HepG2 (cell line): Measurements from ENCODE around the gene MED9. TPM values are rescaled to one million over a fixed set of nuclear protein-coding genes. Genes with fewer than 3 reads are reported as not detected.

Source experiments
- ATAC-seq: fragments of 200-7000 bp; cut with Tn5 transposase; 3 replicates; pipeline ENCODE4 v1.9.1; 2020; ENCODE audit warnings: mild to moderate bottlenecking, moderate library complexity
- BruUV-seq: library from RNA; stranded (reverse); fragments of 400-500 nt; replicated peaks from 2 replicates; lab custom pipeline; 2021; lab: Mats Ljungman, UMichigan
- CTCF ChIA-PET: fragments of 300-600 bp; formaldehyde crosslinking; extraction: SDS; loops from one replicate; lab custom pipeline; 2021; ENCODE audit warnings: low total read pairs, inconsistent platforms, low intra/inter-chr PET ratio; lab: Yijun Ruan, JAX
- POLR2A ChIA-PET: fragments of 350-600 bp; sonication (Branson Sonifier 250); formaldehyde crosslinking; loops from one replicate; lab custom pipeline; 2020; ENCODE audit warnings: antibody characterized with exemption, inconsistent platforms; lab: Yijun Ruan, JAX
- DNase-seq: peaks from one replicate; pipeline ENCODE4 v3.0.0-alpha.2; 2015; ENCODE audit warnings: low spot score
- FAIRE-seq: peaks from 3 replicates; lab custom pipeline; 2011; peaks lifted over from hg19 to GRCh38; lab: Jason Lieb, UNC
- H2AFZ ChIP-seq: one replicate; pipeline ENCODE4 v1.6.1; 2011; ENCODE audit warnings: low read length, inconsistent platforms
- H3K27ac ChIP-seq: fragments of 300-600 bp; 3 replicates; pipeline ENCODE4 v1.8.0; 2011; ENCODE audit warnings: mixed run types, mild to moderate bottlenecking, mixed read lengths, low read length, inconsistent platforms; ENCODE audit not compliant: insufficient read depth; ENCODE audit errors: extremely low read length
- H3K27me3 ChIP-seq, 2 experiments: fragments of 200-600 bp in 1 of 2; 2 replicates in 1 of 2; 3 replicates in 1 of 2; pipeline versions ENCODE4 v1.6.0 to v1.8.0; 2011; ENCODE audit warnings: low read length in 2 of 2, mild to moderate bottlenecking in 2 of 2, moderate library complexity in 2 of 2, inconsistent platforms in 1 of 2; ENCODE audit not compliant: insufficient read depth in 2 of 2, control insufficient read depth in 1 of 2
- H3K36me3 ChIP-seq, 2 experiments: fragments of 200-600 bp in 1 of 2; replicated peaks in 1 of 2; 2 replicates in 1 of 2; 3 replicates in 1 of 2; pipeline versions ENCODE4 v1.5.1 to v1.8.0; 2011; ENCODE audit warnings: low read length in 2 of 2, inconsistent platforms in 1 of 2; ENCODE audit not compliant: insufficient read depth in 2 of 2, control insufficient read depth in 1 of 2
- H3K4me1 ChIP-seq: 2 replicates; pipeline ENCODE4 v1.5.1; 2012; ENCODE audit warnings: low read length, inconsistent platforms; ENCODE audit not compliant: insufficient read depth
- H3K4me2 ChIP-seq: 2 replicates; pipeline ENCODE4 v1.6.0; 2011; ENCODE audit warnings: low read depth, low read length, inconsistent platforms
- H3K4me3 ChIP-seq, 3 experiments: fragments of 200-600 bp in 1 of 3; sonication (generic), shearing (Covaris generic) in 1 of 3; replicated peaks in 1 of 3; 2 replicates each; pipeline ENCODE4 v1.5.1; 2011 to 2016; ENCODE audit warnings: low read length in 3 of 3, inconsistent platforms in 2 of 3, low read depth in 2 of 3, mild to moderate bottlenecking in 2 of 3, control low read depth in 1 of 3, mixed read lengths in 1 of 3; ENCODE audit not compliant: insufficient read depth in 1 of 3
- H3K79me2 ChIP-seq: one replicate; pipeline ENCODE4 v1.6.1; 2011; ENCODE audit warnings: low read length, inconsistent platforms; ENCODE audit not compliant: insufficient read depth
- H3K9ac ChIP-seq: 2 replicates; pipeline ENCODE4 v1.6.0; 2011; ENCODE audit warnings: mild to moderate bottlenecking, low read depth, low read length, inconsistent platforms; ENCODE audit not compliant: insufficient read depth
- H3K9me3 ChIP-seq: 2 replicates; pipeline ENCODE4 v1.5.1; 2012; ENCODE audit warnings: mild to moderate bottlenecking, low read length
- H4K20me1 ChIP-seq: 2 replicates; pipeline ENCODE4 v1.6.0; 2011; ENCODE audit warnings: inconsistent platforms, mild to moderate bottlenecking, low read length, moderate library complexity; ENCODE audit not compliant: insufficient read depth
- AKAP8 ChIP-seq: sonication (generic); formaldehyde crosslinking; IDR thresholded peaks from 2 replicates; pipeline ENCODE4 v1.5.1; 2020; ENCODE audit warnings: mild to moderate bottlenecking, missing genetic modification reagents
- BCL6 ChIP-seq: IDR thresholded peaks from 2 replicates; pipeline ENCODE4 v1.6.1; 2016; ENCODE audit warnings: missing genetic modification reagents, missing compliant biosample characterization
- CCAR2 ChIP-seq: fragments of 200-400 bp; formaldehyde crosslinking; optimal IDR thresholded peaks from 2 replicates; pipeline ENCODE3; 2018; ENCODE audit warnings: low read depth, mild to moderate bottlenecking, low read length, moderate library complexity
- HOXA5 ChIP-seq: sonication (generic); formaldehyde crosslinking; IDR thresholded peaks from 2 replicates; pipeline ENCODE4 v1.4.0; 2020; ENCODE audit warnings: missing genetic modification reagents
- NFIB ChIP-seq: sonication (generic); formaldehyde crosslinking; IDR thresholded peaks from 2 replicates; pipeline ENCODE4 v1.9.0; 2021; ENCODE audit warnings: missing genetic modification reagents, mild to moderate bottlenecking, borderline replicate concordance
- NR2F1 ChIP-seq, 2 experiments: fragments of 450-650 bp in 1 of 2; formaldehyde crosslinking in 1 of 2; IDR thresholded peaks; 2 replicates each; pipeline versions ENCODE4 v1.5.0 to v1.6.1; 2016 to 2020; ENCODE audit warnings: mild to moderate bottlenecking in 1 of 2, missing compliant biosample characterization in 1 of 2, missing genetic modification reagents in 1 of 2, moderate library complexity in 1 of 2
- SALL1 ChIP-seq: sonication (generic); formaldehyde crosslinking; IDR thresholded peaks from 2 replicates; pipeline ENCODE4 v1.8.0; 2022; ENCODE audit warnings: mild to moderate bottlenecking, missing genetic modification reagents
- WGBS: methylation state at CpG from one replicate; pipeline ENCODE4 v1.1.6; 2017; ENCODE audit warnings: low lambda C conversion rate; 5-methylcytosine and 5-hydroxymethylcytosine counted together
- in situ Hi-C: cut with HindIII; loops from 2 replicates; pipeline ENCODE4 v1.10.0; 2017; ENCODE audit warnings: low pct_unique_long_range_greater_than_20kb; ENCODE audit not compliant: extremely low pct_ligation_motif_present
- intact Hi-C: fragments of 100-400 bp; cut with micrococcal nuclease; formaldehyde crosslinking; loops from one replicate; pipeline ENCODE4 v1.10.0; 2022; ENCODE audit not compliant: unreplicated experiment
- polyA plus RNA-seq, 8 experiments: library from polyadenylated mRNA; depleted of rRNA in 3 of 8; stranded (reverse) in 7 of 8; unstranded in 1 of 8; fragments of >200 nt; fragmentation: Illumina TruSeq in 4 of 8; extraction: Trizol in 4 of 8; gene quantifications; 2 replicates each; pipeline versions ENCODE4 v1.2.1 to v1.2.3, GENCODE V29; 2011 to 2016; ENCODE audit warnings: low read depth in 4 of 8, missing spikeins in 1 of 8, mixed read lengths in 1 of 8; ENCODE audit not compliant: insufficient read depth in 1 of 8
- total RNA-seq, 5 experiments: library from RNA; depleted of rRNA; stranded (reverse); fragments of >200 nt; fragmentation: Illumina TruSeq; extraction: Trizol; gene quantifications; 2 replicates each; pipeline ENCODE4 v1.2.3, GENCODE V29; 2016; ENCODE audit warnings: low read depth in 1 of 5
- TF ChIP-seq, protein P1 (sequence below): sonication (generic); formaldehyde crosslinking; IDR thresholded peaks from 2 replicates; pipeline ENCODE4 v1.4.0; 2020; ENCODE audit warnings: missing genetic modification reagents
- TF ChIP-seq, protein P2 (sequence below): sonication (generic); formaldehyde crosslinking; IDR thresholded peaks from 2 replicates; pipeline ENCODE4 v1.4.0; 2020; ENCODE audit warnings: missing genetic modification reagents, borderline replicate concordance
- TF ChIP-seq, protein P3 (sequence below): sonication (generic); formaldehyde crosslinking; IDR thresholded peaks from 2 replicates; pipeline ENCODE4 v1.4.0; 2020; ENCODE audit warnings: mild to moderate bottlenecking, missing genetic modification reagents

MED9 gene
- total and polyA plus RNA-seq, 2 of the 13 experiments (the other 11 are each of a cell fraction or from before 2014, with no cell fraction given), result 11.9 to 15.1 TPM

DNA sequence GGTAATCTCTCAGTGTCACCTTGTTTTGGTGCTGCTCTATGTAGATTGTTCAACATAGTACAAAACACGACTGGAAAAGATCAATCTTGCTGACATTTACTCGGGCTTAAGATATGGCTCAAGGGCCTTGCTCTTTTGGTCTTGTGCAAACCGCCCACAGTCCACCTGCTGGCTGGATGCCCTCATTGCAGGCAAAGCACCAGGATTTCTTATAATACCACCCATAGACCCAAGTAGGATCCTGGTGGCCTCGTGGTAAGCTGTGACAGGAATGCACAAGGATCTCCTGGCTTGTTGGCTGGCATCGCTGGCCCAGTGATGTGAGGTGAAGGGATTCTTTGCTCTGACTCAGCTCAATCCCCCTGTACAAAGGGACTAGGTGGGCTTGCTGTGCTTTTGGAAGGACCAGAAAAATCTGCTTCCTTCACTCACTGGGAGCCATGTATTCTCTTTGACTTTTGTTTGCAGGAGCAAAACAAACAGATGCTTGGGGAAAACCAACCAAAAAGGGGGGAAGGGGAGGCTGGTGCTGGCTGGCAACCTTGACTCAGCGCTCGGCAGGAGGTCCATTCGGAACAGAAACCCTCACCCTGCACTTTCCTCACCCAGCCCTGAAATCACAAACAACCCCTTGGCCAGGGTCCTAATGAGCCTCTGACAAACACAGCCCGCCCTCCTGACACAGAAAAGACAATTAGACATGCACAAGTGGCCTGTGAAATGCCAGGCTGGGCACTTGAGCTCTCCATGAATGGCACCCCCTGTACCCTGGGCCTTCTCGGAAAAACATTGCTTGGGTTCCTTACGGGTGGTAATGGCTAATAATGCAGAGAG is 36.6 kb upstream of the MED9 start:
- H3K4me3 ChIP-seq, result peak overlapping the region in 1 of 3 experiments; percentile 32; a peak in 1 of 6 replicates
- peak overlapping the region; percentile 42 for H3K27ac ChIP-seq
- no TSS peak for BruUV-seq
- H3K4me1 ChIP-seq, result peaks cover 60% of the 10 kb centered on the region
- H4K20me1 ChIP-seq, result no peaks in the 10 kb centered on the region
- ChIA-PET CTCF (interaction anchor here (1.0 to 2.2 kb wide), 5 partner anchors 9 to 130 kb away, joined by 3 to 24 read pairs (median 4); no protein-coding TSS in a partner anchor), POLR2A (interaction anchor here (0.6 to 1.8 kb wide), 4 partner anchors 23 to 71 kb away, joined by 3 to 10 read pairs (median 6); partner anchors contain the start of gene RASD1)
- in situ Hi-C loops (no loop called here), intact Hi-C loops (loop anchor here (1.0 kb wide), 1 partner anchor 84 kb away; no protein-coding TSS in a partner anchor)
- no peaks in the 10 kb centered on the region for H3K36me3 ChIP-seq
- peak overlapping the region; percentile 65 for H3K4me2 ChIP-seq
- no peak overlapping the region for H2AFZ ChIP-seq
- no peaks in the 10 kb centered on the region for H3K9me3 ChIP-seq
- 29% methylated on average over 9 of the region's 11 CpGs for WGBS
- peak overlapping the region; percentile 23; the same call in 1 of the 2 replicates for H3K9ac ChIP-seq
- no peaks in the 10 kb centered on the region for H3K27me3 ChIP-seq
- ATAC-seq (peak; percentile 67), DNase-seq (peak; percentile 77), FAIRE-seq (peak; percentile 87)
- no peaks in the 10 kb centered on the region for H3K79me2 ChIP-seq
- TF ChIP-seq, protein P1, sequence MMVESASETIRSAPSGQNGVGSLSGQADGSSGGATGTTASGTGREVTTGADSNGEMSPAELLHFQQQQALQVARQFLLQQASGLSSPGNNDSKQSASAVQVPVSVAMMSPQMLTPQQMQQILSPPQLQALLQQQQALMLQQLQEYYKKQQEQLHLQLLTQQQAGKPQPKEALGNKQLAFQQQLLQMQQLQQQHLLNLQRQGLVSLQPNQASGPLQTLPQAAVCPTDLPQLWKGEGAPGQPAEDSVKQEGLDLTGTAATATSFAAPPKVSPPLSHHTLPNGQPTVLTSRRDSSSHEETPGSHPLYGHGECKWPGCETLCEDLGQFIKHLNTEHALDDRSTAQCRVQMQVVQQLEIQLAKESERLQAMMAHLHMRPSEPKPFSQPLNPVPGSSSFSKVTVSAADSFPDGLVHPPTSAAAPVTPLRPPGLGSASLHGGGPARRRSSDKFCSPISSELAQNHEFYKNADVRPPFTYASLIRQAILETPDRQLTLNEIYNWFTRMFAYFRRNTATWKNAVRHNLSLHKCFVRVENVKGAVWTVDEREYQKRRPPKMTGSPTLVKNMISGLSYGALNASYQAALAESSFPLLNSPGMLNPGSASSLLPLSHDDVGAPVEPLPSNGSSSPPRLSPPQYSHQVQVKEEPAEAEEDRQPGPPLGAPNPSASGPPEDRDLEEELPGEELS, result peak; percentile 26; the same call in 1 of the 2 replicates
- TF ChIP-seq CCAR2 (no peak), BCL6 (CRISPR knock-in tag) (peak; percentile 34; the same call in 1 of the 2 replicates), SALL1 (peak; percentile 17), HOXA5 (CRISPR knock-in tag) (peak; percentile 61), NR2F1 (CRISPR knock-in tag; IDR thresholded peaks at IDR 0.05) (0 out of 4 replicates have a peak, but pooled peaks of 1 of the 2 experiments have one; percentile 20), NFIB (no peak), AKAP8 (CRISPR knock-in tag) (no peak)
- TF ChIP-seq, protein P2, sequence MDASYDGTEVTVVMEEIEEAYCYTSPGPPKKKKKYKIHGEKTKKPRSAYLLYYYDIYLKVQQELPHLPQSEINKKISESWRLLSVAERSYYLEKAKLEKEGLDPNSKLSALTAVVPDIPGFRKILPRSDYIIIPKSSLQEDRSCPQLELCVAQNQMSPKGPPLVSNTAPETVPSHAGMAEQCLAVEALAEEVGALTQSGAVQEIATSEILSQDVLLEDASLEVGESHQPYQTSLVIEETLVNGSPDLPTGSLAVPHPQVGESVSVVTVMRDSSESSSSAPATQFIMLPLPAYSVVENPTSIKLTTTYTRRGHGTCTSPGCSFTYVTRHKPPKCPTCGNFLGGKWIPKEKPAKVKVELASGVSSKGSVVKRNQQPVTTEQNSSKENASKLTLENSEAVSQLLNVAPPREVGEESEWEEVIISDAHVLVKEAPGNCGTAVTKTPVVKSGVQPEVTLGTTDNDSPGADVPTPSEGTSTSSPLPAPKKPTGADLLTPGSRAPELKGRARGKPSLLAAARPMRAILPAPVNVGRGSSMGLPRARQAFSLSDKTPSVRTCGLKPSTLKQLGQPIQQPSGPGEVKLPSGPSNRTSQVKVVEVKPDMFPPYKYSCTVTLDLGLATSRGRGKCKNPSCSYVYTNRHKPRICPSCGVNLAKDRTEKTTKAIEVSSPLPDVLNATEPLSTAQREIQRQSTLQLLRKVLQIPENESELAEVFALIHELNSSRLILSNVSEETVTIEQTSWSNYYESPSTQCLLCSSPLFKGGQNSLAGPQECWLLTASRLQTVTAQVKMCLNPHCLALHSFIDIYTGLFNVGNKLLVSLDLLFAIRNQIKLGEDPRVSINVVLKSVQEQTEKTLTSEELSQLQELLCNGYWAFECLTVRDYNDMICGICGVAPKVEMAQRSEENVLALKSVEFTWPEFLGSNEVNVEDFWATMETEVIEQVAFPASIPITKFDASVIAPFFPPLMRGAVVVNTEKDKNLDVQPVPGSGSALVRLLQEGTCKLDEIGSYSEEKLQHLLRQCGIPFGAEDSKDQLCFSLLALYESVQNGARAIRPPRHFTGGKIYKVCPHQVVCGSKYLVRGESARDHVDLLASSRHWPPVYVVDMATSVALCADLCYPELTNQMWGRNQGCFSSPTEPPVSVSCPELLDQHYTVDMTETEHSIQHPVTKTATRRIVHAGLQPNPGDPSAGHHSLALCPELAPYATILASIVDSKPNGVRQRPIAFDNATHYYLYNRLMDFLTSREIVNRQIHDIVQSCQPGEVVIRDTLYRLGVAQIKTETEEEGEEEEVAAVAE (CRISPR knock-in tag), result 0 out of 2 replicates have a peak, but pooled peaks have one; percentile 15
- TF ChIP-seq, protein P3, sequence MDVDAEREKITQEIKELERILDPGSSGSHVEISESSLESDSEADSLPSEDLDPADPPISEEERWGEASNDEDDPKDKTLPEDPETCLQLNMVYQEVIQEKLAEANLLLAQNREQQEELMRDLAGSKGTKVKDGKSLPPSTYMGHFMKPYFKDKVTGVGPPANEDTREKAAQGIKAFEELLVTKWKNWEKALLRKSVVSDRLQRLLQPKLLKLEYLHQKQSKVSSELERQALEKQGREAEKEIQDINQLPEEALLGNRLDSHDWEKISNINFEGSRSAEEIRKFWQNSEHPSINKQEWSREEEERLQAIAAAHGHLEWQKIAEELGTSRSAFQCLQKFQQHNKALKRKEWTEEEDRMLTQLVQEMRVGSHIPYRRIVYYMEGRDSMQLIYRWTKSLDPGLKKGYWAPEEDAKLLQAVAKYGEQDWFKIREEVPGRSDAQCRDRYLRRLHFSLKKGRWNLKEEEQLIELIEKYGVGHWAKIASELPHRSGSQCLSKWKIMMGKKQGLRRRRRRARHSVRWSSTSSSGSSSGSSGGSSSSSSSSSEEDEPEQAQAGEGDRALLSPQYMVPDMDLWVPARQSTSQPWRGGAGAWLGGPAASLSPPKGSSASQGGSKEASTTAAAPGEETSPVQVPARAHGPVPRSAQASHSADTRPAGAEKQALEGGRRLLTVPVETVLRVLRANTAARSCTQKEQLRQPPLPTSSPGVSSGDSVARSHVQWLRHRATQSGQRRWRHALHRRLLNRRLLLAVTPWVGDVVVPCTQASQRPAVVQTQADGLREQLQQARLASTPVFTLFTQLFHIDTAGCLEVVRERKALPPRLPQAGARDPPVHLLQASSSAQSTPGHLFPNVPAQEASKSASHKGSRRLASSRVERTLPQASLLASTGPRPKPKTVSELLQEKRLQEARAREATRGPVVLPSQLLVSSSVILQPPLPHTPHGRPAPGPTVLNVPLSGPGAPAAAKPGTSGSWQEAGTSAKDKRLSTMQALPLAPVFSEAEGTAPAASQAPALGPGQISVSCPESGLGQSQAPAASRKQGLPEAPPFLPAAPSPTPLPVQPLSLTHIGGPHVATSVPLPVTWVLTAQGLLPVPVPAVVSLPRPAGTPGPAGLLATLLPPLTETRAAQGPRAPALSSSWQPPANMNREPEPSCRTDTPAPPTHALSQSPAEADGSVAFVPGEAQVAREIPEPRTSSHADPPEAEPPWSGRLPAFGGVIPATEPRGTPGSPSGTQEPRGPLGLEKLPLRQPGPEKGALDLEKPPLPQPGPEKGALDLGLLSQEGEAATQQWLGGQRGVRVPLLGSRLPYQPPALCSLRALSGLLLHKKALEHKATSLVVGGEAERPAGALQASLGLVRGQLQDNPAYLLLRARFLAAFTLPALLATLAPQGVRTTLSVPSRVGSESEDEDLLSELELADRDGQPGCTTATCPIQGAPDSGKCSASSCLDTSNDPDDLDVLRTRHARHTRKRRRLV (CRISPR knock-in tag), result 0 out of 2 replicates have a peak, but pooled peaks have one; percentile 46
